ENCODE measurements around the gene TMEFF2. TPM values are rescaled to one million over a fixed set of nuclear protein-coding genes. Genes with fewer than 3 reads are reported as not detected.

The TMEFF2 gene, protein sequence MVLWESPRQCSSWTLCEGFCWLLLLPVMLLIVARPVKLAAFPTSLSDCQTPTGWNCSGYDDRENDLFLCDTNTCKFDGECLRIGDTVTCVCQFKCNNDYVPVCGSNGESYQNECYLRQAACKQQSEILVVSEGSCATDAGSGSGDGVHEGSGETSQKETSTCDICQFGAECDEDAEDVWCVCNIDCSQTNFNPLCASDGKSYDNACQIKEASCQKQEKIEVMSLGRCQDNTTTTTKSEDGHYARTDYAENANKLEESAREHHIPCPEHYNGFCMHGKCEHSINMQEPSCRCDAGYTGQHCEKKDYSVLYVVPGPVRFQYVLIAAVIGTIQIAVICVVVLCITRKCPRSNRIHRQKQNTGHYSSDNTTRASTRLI
- 4.8 TPM for total RNA-seq

DNA sequence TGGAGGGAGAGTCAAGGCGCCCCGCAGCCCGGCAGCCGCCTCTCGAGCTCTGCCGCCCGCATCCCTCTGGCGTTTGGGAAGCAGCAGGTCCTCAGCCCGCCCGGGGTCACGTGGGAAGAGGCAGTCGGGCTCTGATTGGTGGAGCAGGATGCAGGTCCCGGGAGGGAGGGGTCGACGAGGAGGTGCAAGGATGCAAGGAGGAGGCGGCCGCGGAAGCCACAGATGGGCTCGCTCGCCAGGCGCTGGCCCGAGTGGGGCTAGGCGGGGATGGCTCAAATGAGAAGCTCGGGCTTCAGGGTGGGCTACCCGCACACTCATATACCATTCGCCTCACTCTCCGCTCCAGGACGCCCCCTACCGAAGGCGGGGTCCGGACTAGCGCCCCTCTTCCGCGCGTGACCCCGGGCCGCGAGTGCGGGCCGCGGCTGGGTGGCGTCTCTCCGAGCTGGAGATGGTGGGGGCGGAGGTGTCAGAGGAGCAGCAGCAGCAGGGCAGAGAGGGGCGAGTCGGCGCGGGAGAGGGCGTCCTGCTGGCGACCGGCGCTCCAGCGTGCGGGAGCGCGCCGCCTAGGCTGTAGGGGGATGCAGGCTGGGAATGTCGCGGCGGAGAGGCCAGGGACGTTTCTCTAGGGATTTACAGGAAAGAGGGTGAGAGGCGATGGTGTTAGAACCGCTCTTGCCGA, at the start of gene TMEFF2:
Gene TMEFF2, minus strand, starts transcription at position 68 of the 682 bp plus-strand sequence. CDS start 409 bp downstream, outside the sequence.
- peak; percentile 72 for DNase-seq (ENCODE audit: low spot score)

DNA sequence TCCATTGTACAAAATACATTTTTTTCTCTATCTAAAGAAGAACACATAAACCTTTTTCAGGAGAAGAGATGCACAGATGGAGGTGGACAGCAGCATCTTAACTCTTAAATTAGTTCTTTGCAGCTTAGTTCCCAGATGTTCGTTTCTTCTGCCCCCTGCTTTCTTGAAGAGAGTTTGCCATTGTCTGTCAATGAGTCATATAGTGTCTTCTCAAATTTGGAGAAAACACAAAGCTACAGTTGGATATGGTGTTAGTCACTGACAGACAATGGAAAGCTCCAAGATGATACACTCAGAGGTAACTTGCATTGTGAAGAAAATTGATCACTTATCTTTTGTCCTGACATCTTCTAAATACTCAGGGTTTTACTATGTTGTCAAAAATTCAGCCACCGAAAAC, 48.8 kb upstream of the TMEFF2 start:
- DNase-seq (ENCODE audit: low spot score) = no peak

DNA sequence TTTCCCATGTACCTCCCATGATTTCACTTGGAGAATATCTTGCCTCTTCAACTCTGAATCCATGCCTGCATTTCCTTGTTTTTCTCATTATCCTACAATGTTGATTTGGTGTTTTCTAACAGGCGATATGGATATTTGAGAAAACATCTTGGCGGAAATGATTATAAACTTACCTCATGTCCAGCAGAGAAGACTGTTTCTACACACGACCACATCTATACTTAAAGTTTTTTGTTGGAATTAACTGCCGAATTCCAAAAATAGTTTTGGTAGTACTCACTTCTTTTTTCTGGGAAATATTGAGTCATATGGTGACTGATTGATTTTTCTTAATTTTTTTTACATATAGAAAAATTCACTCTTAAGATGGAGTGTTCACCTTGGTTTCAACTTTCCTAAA, 41.4 kb upstream of the TMEFF2 start:
- DNase-seq (ENCODE audit: low spot score) = no peak

DNA sequence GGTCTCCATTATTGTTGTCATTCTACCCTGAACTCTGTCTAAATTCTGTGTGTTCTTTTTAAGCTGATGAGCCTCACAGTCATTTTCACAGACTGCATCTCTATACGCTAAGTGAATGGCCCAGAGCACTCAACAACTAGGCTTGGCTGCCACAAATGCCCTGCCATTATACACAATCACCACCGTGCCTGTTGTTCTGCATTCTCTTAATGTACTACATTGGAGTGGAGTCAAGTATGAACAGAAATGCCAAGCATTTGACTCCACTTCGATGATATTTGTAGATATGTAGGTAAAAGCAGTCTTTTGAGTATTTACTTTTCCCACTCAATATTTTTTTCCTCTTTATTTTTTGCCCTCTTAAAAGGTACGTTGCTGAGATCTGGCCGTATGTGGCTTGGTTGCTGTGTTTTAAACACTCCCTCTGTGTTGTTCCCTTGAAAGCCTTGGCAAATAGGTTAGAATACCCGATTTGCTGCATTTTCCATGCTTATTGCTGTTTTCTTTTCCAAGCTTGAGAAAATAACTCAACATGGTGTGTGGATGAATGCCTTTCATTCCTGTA, 36.2 kb upstream of the TMEFF2 start:
- no peak for DNase-seq (ENCODE audit: low spot score)

DNA sequence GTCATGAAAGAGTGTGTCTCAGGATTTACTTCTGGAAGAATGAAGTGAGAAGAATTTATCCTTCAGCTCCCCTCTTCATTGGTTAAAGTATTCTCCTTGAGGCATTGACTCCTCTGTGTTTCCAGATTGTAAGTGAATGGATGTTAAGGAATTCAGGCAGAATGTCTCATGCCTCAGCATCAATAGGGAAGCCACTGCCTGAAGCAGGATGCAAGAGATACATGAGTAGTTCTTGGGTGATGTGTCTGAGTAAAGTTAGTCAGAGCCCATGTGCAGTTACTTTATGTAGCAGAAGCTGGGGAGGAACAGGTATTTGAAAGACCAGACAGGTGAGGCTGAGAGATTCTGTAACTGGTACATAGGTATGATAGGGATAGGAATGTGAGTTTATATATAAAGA, 34.0 kb upstream of the TMEFF2 start:
- no peak for DNase-seq (ENCODE audit: low spot score)

DNA sequence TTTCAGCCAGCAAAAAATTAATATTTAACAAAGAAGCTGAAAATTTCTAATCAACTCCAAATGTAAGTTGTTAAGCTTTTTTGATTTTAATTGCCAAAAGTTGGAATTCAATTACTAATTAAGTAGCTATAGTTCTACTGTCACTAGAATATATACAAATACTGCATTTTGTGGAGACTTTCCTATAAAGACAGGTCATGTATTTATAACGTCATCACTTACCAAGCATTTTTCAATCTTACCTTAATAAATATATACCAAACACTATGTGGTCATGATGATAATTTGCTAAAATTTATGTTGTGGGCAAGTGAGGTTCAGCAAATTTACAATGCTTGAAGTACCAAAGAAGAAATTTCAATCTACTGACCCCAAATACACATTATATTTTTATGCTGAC, 24.2 kb upstream of the TMEFF2 start:
- DNase-seq (ENCODE audit: low spot score) = no peak

DNA sequence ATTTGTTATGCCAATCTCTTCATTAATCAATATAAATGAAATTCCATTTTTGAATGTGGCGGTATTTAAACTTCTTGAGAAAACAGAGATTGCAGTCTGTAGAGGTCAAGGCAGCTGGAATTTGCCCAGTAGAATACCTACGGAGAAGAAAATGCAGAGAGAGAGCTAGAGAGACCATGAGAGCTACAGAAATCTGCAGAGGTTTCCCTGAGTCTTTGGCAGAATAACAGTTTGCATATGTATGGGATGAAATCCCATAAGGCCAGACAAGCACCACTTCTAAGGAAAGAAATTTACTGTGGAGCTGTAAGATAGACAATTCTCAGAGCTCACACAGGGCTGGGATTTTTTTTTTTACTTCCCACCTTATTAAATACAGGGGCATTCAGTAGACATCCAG, 23.6 kb upstream of the TMEFF2 start:
- DNase-seq (ENCODE audit: low spot score) = no peak

DNA sequence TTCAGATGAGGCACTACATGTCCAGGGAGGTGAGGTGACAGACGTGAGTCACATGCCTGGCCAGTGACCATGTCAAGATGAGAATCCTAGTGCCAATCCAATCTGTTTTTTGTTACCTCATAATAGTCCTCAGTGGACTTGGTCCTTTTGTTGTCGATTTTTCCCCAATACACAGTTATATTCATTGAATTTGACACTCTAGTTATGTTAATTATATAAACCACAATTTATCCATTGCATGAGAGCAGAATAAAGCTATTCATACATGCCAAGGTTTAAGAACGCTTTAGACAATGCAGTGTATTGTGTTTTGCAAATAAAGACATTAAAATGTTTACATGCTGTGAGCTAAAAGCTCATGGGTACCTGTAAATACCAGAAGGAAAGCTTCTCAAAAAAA, 21.6 kb upstream of the TMEFF2 start:
- DNase-seq (ENCODE audit: low spot score) = no peak

DNA sequence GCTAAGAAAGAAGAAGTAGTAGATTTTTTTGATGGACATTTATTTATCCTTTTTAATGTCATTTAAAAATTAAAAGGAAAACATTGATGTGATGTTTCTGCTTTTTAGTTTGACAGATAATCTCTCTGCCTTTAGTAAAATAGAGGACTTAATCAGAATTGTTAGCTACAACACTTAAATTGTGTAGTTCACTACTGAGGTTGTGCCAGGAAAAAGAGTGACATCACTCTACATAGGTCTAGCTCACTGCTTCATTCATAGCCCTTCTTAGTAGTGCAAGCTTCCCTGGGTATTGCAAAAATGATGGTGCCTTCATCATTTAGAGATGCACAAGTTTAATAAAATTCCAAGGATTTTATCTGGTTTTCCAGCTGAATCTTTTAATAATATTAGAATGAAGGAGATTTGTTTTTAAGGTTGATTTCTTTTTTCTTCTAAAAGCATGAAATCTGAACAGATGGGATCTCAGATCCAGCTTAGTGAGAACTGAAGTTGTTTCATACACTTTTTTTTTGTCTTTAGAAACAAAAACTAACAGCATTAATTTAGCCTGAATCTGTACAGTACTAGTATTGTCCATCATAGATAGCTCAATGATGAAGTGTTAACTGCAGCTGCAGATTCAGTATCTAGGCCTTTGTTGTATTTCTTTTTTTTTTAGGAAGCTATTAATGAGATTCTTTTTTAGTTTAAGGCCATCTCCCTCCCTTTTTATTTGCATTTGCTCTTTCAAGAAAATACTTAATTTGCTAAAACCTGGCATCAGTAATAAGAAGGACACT, 20.6 kb upstream of the TMEFF2 start:
- no peak for DNase-seq (ENCODE audit: low spot score)

DNA sequence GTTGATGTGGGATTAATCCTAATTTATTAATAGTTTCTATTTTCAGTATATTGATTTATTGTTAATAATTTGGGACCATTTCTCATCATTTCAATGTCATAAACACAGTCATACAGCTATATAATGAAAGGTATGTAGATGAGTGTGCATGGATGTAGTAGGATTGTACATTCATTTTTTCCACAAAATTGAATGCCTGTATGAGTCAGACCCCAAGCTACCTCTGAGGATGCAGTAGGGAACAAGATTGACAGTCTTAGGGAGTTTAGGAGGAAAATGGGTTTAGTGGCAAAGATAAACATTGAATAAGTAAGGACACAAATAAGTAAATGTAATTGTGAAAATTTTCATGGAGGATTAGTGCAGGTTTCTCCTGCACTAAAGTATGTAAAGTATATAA, 14.1 kb upstream of the TMEFF2 start:
- no peak for DNase-seq (ENCODE audit: low spot score)

DNA sequence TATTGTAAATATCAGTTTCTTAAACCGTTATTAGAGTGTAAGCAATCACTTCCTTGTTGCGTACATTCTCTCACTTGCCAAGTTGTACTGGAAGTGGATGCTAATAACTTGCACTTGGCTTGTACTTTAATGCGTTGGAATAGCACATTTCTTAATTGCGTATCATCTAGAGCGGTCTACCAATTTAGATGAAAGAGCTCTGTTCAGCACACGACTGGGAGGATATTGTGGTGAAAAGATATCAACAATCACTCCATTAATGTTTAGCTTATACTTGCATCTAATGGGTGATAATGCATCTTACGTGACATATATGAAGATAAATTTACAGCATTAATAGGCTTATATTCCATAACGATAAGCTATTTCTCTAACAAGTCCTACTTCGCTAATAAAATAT, 11.7 kb upstream of the TMEFF2 start:
- DNase-seq (ENCODE audit: low spot score) = no peak

DNA sequence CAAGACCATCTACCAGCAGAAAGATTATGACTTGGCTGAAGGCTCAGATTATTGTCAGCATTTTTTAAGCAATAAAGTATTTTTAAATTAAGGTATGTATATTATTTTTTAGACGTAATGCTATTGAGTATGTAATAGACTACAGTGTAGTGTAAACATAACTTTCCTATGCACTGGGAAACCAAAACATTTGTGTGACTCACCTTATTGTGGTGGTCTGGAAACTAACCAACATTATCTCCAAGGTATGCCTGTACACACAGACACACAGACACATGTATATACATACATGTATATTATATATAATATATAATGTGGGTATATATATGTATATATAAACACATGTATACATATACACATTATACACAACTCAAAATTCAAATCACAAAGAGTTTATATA, 9.1 kb upstream of the TMEFF2 start:
- no peak for DNase-seq (ENCODE audit: low spot score)

DNA sequence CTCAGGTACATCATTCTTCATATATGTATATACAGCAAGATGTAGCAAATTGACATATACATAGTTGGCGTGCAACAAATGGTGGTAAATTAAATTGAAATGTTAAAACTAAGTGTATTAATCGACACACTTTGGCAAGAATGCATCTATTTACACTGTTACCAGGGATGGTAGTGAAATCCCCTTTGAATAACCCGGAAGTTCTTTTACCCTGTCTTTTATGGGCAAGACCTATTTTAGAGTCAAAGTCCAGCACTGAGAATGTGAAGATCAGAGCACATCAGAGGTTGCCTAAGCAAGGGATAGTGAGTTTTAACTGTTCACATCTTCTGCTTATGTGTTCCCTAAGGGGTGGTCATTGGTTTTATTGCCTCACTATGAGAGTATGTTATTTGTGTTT, 7.6 kb upstream of the TMEFF2 start:
- DNase-seq (ENCODE audit: low spot score) = no peak

DNA sequence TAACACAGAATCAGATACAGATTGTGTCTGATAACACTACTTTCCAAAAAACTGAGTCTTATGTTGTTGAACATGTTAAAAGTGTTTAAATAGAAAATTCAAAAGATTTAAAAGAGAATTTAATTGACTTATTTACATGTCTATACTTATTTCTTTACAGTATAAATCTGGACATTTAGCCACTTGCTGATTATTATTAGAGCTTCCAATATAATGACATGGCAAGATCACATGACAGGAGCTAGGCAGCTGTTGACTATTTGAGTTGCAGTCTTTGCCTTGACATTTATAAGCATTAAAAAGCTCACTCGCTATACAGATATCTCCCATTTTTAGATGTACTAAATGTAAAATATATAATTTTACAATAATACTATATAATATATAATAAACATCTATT, 6.4 kb upstream of the TMEFF2 start:
- no peak for DNase-seq (ENCODE audit: low spot score)

DNA sequence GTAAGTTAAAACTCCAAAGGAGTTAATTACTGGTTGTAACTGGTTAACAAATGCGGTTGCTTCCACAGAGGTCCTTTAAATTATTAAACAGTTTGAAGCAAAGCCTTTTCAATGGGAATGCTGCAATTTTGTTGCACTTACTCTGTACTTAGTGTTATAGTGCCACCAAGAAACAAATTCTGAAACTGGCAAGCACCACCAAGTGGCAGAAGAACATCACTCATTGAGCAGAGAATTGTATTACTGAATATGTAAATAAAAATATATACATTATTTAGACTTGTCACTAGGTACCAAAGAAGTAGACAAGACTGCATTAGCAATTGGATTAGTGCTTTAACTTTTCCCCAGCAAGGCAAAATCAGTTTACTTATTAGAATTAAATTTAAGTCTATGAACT, 2.6 kb upstream of the TMEFF2 start:
- no peak for DNase-seq (ENCODE audit: low spot score)

DNA sequence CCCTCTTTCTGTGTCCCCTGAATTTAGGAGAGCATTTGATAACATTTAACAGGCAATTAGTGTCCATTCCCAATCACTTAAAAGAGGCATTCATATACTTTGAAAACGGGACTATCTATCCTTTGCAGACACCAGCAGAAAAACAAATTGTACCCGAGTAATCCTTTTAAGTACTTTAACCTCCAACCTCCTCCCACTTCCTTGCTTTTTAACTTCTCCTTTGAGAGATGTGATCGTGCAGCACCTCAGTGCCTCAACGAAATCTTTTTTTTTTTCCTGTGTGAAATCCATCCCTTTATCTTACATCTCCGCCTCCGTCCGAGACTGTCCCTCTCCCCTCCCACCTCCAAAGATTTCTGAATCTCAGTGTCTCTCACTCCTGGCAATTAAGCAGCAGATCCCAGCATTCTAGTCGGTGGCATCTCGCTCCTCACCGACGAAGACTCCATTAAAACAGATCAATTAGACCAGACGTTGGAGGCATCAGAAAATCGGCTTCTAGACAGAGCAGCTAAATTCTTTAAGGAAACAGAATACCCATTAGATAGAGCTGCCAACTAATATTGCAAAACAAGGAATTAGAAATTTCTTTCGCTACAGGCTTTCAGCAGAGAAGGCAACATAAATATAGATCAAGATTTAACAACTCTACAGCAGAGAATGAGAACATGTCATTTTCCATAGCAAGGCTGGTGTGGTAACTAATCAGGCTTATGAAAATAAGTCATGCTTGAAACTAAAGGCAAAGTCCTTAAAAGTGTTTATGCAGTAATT, 1.9 kb upstream of the TMEFF2 start:
- DNase-seq (ENCODE audit: low spot score) = no peak

DNA sequence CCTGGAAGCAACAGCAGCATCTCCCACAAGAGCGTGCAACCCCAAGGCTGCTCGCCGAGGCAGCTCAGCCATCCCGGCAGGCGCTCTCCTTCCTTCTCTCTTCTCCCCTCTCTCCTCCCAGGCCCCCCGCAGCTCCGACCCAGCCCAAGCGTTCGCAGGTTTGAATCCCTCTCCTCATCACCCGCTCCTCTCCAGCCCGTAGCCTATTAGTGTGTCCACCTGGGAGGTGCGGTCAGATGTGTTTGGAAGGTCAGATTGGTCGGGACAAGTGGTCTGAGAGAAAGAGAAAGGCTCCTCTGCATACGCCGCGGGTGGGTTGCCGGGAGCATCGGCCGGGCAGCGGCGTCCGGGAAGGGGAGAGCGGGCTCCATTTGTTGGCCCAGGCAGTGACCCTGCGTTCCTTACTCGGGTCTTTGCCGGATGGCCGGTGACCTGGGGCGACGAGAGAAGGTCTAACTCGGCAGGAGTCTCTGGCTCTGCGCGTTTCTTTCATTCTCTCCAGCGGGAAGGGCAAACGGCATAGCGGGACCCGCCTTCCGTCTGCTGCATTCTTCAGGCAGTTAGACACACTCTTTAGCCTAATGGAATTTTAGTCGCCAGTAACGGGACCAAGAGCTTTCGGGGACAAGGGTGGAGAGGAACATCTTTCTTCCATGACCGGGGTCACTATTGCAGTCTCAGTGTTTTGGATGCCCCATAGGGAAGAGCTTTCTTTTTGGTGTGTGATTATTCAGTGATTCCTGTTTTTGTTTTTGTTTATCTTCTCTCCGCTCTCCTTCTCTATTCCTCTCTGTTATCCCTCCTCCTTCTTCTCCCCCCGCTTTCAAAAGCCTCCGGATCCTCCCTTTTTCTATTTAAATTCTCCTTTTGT, 1.1 kb upstream of the TMEFF2 start:
- peak; percentile 42 for DNase-seq (ENCODE audit: low spot score)

DNA sequence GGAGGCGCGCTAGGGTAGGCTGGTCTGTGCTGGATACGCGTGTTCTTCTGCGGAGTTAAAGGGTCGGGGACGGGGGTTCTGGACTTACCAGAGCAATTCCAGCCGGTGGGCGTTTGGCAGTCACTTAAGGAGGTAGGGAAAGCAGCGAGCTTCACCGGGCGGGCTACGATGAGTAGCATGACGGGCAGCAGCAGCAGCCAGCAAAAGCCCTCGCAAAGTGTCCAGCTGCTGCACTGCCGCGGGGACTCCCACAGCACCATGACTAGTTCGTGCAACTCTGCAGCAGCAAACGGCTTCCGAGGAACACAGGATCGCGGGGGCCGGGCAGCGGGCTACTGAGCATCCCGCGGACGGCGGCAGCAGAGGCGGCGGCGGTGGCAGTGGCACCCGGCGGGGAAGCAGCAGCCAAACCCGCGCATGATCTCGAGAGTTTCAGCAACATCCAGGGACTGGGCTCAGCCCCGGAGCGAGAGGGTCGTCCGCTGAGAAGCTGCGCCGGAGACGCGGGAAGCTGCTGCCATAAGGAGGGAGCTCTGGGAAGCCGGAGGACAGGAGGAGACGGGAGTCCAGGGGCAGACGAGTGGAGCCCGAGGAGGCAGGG, 368 bp downstream of the TMEFF2 start:
- no peak for DNase-seq (ENCODE audit: low spot score)

DNA sequence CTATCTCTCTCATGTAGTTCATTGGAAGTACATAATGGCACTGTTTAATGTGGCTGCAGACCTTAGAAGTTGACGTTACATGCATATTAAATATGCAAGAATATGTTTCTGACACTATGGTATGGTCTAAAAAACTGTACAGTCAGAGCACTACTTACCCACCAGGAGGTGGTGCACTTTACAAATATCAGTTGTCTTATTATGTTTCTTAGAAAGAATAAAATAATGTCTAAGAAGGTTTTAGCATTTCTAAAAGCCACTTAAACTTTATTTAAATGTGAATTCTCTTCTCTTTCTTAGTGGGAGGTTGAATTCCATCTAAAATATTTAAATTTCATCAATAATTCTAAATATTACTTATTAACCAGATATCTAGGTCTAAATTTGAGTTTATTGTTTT, 4.3 kb downstream of the TMEFF2 start:
- DNase-seq (ENCODE audit: low spot score) = no peak

DNA sequence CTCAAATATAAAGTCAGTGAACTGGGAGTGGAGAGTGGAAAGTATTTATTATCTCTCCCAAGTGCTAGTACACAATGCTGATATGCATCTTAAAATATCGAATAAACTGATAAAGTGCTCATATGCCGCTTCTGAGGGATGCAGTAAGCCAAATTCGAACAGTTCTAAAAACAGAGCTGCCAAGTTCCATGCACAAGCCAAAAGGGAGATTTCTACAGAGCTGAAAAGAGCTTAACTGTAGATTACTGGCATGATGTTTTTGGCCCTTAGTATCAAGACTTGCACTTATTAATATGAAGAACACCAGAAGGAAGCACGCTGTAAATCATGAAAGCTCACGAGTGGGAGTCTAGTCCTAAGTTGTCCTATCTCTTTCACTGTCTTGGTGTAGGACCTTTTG, 7.9 kb downstream of the TMEFF2 start:
- no peak for DNase-seq (ENCODE audit: low spot score)

All from ureter (tissue), 1 donor.